Measurements from ENCODE around the gene CDH26. TPM values are rescaled to one million over a fixed set of nuclear protein-coding genes. Genes with fewer than 3 reads are reported as not detected.

Gene CDH26
- total and polyA plus RNA-seq, 9 of the 15 experiments (the other 6 are each of a cell fraction or from before 2014, with no cell fraction given) = 0.07 to 0.13 (median 0.10) TPM; not detected in 4

DNA sequence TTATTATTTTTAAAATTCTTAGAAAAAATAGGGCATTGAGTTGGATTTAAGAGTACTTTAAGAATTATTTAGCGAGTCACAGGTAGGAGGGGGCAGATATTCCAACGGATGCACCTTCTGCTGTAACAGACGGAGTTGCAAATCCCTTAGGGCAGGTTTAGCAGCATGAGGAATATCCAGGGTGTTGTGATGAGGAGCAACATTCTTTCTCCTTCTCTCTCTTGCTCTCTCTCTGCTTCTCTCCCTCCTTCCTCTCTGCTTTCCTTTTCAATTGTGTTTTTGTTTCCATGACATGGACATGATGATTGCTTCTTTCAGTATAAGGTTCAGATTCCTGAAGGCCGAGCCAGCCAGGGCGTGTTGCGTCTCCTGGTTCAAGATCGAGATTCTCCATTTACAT, 28.9 kb downstream of the CDH26 start (continued):
- TF ChIP-seq, protein P1, sequence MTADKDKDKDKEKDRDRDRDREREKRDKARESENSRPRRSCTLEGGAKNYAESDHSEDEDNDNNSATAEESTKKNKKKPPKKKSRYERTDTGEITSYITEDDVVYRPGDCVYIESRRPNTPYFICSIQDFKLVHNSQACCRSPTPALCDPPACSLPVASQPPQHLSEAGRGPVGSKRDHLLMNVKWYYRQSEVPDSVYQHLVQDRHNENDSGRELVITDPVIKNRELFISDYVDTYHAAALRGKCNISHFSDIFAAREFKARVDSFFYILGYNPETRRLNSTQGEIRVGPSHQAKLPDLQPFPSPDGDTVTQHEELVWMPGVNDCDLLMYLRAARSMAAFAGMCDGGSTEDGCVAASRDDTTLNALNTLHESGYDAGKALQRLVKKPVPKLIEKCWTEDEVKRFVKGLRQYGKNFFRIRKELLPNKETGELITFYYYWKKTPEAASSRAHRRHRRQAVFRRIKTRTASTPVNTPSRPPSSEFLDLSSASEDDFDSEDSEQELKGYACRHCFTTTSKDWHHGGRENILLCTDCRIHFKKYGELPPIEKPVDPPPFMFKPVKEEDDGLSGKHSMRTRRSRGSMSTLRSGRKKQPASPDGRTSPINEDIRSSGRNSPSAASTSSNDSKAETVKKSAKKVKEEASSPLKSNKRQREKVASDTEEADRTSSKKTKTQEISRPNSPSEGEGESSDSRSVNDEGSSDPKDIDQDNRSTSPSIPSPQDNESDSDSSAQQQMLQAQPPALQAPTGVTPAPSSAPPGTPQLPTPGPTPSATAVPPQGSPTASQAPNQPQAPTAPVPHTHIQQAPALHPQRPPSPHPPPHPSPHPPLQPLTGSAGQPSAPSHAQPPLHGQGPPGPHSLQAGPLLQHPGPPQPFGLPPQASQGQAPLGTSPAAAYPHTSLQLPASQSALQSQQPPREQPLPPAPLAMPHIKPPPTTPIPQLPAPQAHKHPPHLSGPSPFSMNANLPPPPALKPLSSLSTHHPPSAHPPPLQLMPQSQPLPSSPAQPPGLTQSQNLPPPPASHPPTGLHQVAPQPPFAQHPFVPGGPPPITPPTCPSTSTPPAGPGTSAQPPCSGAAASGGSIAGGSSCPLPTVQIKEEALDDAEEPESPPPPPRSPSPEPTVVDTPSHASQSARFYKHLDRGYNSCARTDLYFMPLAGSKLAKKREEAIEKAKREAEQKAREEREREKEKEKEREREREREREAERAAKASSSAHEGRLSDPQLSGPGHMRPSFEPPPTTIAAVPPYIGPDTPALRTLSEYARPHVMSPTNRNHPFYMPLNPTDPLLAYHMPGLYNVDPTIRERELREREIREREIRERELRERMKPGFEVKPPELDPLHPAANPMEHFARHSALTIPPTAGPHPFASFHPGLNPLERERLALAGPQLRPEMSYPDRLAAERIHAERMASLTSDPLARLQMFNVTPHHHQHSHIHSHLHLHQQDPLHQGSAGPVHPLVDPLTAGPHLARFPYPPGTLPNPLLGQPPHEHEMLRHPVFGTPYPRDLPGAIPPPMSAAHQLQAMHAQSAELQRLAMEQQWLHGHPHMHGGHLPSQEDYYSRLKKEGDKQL (CRISPR knock-in tag; IDR thresholded peaks at IDR 0.05; ENCODE audit: borderline replicate concordance) = no peak

DNA sequence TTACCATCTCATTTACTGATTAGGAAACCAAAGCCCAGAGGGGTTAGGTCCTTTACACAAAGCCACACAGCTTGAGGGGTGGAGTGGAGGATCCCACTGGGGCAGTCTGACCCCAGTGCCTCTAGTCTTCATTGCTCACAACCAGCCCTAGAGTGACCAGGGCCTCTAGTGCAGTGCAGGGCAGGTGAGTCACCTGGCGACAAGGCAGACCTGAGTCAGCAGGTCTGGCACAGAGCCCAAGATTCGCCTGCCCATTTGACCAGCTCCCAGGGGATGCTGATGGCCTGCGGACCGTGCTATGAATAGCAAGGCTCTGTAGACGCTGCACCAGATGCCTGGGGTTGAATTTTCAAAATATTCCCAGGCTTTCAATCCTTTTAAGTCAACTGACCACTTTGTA, 29.9 kb downstream of the CDH26 start:
- no peak overlapping the region for H3K4me2 ChIP-seq (ENCODE audit: insufficient read depth, low read length)
- peaks cover 0 to 7% of the 10 kb centered on the region in 2 experiments; a peak in 2 of 5 replicates for H3K4me1 ChIP-seq (replicated peaks in 1 of 2; ENCODE audit: control insufficient read depth in 2 of 2, insufficient read depth in 2 of 2, low read length in 2 of 2)
- FAIRE-seq (no peak), DNase-seq (ENCODE audit: extremely low read depth in 1 of 4, low spot score in 3 of 4) (no peak), ATAC-seq (no peak)
- no peaks in the 10 kb centered on the region for H3K9me1 ChIP-seq (ENCODE audit: control insufficient read depth, insufficient read depth, low read length)
- whole genome bisulfite sequencing (ENCODE audit: insufficient coverage, low coverage, missing lambda C conversion rate) = 2% methylated on average over 5 of the region's 5 CpGs
- no peaks in the 10 kb centered on the region for H3K36me3 ChIP-seq (ENCODE audit: control insufficient read depth, insufficient read depth, low read length)
- no peaks in the 10 kb centered on the region for H3K9me3 ChIP-seq (replicated peaks; ENCODE audit: control insufficient read depth, insufficient read depth, low read depth, low read length)
- no peak overlapping the region for H3K9ac ChIP-seq (ENCODE audit: insufficient read depth in 1 of 2, low read depth in 2 of 2, low read length in 2 of 2)
- CTCF ChIA-PET (ENCODE audit: low intra/inter-chr PET ratio) = no interaction called here
- BruUV-seq (replicated peaks) = no TSS peak
- in situ Hi-C loops (cut with MboI) = no loop called here
- H3K27me3 ChIP-seq (ENCODE audit: control insufficient read depth in 2 of 2, insufficient read depth in 2 of 2, low read length in 2 of 2) = peaks cover 4 to 5% of the 10 kb centered on the region in 2 experiments; a peak in 4 of 5 replicates
- H3K4me3 ChIP-seq = no peak overlapping the region
- no peaks in the 10 kb centered on the region for H3K79me2 ChIP-seq (ENCODE audit: control insufficient read depth, insufficient read depth, low read length)
- intact Hi-C loops (cut with micrococcal nuclease) = no loop called here
- no peak overlapping the region for H2AFZ ChIP-seq (ENCODE audit: low read depth, low read length)
- POLR2A ChIA-PET = no interaction called here
- H4K20me1 ChIP-seq (replicated peaks; ENCODE audit: control insufficient read depth, insufficient read depth, low read length) = no peaks in the 10 kb centered on the region
- TF ChIP-seq NFIC (IDR thresholded peaks at IDR 0.05) (peak; percentile 39; the same call in 1 of the 2 replicates), ATF1 (CRISPR knock-in tag; IDR thresholded peaks at IDR 0.05) (no peak), ATF1 (tag; IDR thresholded peaks at IDR 0.05) (no peak)
- H3K27ac ChIP-seq (ENCODE audit: extremely low read depth, low read depth, low read length) = no peak overlapping the region
